Nephron (organoid): Measurements from ENCODE around the gene MAP4K4.
A peak's percentile ranks its signal among the peaks of the same experiment; 100 is the strongest.

Experiments used
- H3K27ac Mint-ChIP-seq, 3 experiments: 2 replicates each; pipeline ENCODE4 v1.8.0; 2020; ENCODE audit warnings: mixed read lengths in 3 of 3, mild to moderate bottlenecking in 2 of 3, moderate library complexity in 1 of 3
- H3K27me3 Mint-ChIP-seq: 2 replicates; pipeline ENCODE4 v1.8.0; 2021; ENCODE audit warnings: low read depth, mild to moderate bottlenecking, moderate library complexity, mixed read lengths
- H3K36me3 Mint-ChIP-seq: 2 replicates; pipeline ENCODE4 v1.8.0; 2020; ENCODE audit warnings: low read depth, mixed read lengths
- H3K4me1 Mint-ChIP-seq: 2 replicates; pipeline ENCODE4 v1.8.0; 2020; ENCODE audit warnings: mixed read lengths
- H3K4me3 Mint-ChIP-seq, 3 experiments: 2 replicates each; pipeline ENCODE4 v1.8.0; 2020; ENCODE audit warnings: mild to moderate bottlenecking in 3 of 3, mixed read lengths in 3 of 3, moderate library complexity in 2 of 3
- H3K9me3 Mint-ChIP-seq: 2 replicates; pipeline ENCODE4 v1.8.0; 2020; ENCODE audit warnings: mixed read lengths
- TF ChIP-seq, protein P1 (sequence below), 3 experiments: fragments of 200-600 bp; sonication (generic); IDR thresholded peaks; one replicate each; pipeline ENCODE4 v1.5.0; 2021; ENCODE audit warnings: antibody characterized with exemption in 3 of 3; ENCODE audit not compliant: unreplicated experiment in 3 of 3

Gene MAP4K4

DNA sequence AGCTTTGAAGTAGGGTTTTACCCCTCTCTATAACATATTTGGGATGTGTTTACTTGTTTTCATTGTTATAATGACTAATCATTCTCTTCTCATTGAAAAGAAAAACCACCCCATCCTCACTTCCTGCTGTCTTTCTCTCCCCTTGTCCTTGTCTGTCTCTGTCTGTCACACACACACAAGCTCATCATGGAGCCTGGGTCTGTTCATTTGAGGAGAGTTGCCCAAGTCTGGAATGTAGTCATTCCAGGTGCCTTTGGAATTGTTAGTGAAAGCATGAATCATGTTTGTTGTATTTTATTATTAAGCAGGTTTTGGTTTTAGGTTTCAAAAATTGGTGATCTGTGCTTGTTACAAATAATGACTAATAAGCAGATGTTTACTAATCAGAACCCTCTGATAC is 160.7 kb downstream of the MAP4K4 start:
- H3K27ac Mint-ChIP-seq = peak overlapping the region in 1 of 3 experiments; percentile 0
- TF ChIP-seq, protein P1, sequence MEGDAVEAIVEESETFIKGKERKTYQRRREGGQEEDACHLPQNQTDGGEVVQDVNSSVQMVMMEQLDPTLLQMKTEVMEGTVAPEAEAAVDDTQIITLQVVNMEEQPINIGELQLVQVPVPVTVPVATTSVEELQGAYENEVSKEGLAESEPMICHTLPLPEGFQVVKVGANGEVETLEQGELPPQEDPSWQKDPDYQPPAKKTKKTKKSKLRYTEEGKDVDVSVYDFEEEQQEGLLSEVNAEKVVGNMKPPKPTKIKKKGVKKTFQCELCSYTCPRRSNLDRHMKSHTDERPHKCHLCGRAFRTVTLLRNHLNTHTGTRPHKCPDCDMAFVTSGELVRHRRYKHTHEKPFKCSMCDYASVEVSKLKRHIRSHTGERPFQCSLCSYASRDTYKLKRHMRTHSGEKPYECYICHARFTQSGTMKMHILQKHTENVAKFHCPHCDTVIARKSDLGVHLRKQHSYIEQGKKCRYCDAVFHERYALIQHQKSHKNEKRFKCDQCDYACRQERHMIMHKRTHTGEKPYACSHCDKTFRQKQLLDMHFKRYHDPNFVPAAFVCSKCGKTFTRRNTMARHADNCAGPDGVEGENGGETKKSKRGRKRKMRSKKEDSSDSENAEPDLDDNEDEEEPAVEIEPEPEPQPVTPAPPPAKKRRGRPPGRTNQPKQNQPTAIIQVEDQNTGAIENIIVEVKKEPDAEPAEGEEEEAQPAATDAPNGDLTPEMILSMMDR (IDR thresholded peaks at IDR 0.05; ENCODE audit: unreplicated experiment in 3 of 3) = no peak
- H3K4me3 Mint-ChIP-seq = no peak overlapping the region
- H3K9me3 Mint-ChIP-seq = no peaks in the 10 kb centered on the region
- no peaks in the 10 kb centered on the region for H3K27me3 Mint-ChIP-seq
- H3K4me1 Mint-ChIP-seq = peaks cover 12% of the 10 kb centered on the region
- H3K36me3 Mint-ChIP-seq = peaks cover 79% of the 10 kb centered on the region

DNA sequence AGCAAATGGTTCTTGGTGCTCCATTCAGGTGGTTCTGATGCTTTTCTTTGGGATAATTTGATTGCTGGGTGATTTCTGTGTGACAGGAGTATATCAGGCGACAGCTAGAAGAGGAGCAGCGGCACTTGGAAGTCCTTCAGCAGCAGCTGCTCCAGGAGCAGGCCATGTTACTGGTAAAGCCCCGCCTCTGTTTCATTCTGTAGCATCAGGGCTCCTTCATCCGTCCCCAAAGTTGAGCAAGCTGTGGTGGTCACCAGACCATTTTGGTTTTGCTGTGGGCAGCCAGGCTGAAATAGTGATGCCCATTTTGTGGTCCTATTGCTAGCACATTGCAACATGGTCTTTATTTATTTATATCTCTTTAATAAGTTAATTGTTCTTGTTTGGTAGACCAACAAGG is 161.4 kb downstream of the MAP4K4 start:
- TF ChIP-seq, protein P1 (IDR thresholded peaks at IDR 0.05; ENCODE audit: unreplicated experiment in 3 of 3) = no peak
- no peaks in the 10 kb centered on the region for H3K27me3 Mint-ChIP-seq
- H3K4me1 Mint-ChIP-seq = peaks cover 12% of the 10 kb centered on the region
- H3K27ac Mint-ChIP-seq = no peak overlapping the region
- no peak overlapping the region for H3K4me3 Mint-ChIP-seq
- peaks cover 79% of the 10 kb centered on the region for H3K36me3 Mint-ChIP-seq
- no peaks in the 10 kb centered on the region for H3K9me3 Mint-ChIP-seq

GRCh38 chr2:101859604-101860003 is 162.1 kb downstream of the MAP4K4 start:
- H3K9me3 Mint-ChIP-seq = no peaks in the 10 kb centered on the region
- no peaks in the 10 kb centered on the region for H3K27me3 Mint-ChIP-seq
- TF ChIP-seq, protein P1 (IDR thresholded peaks at IDR 0.05; ENCODE audit: unreplicated experiment in 3 of 3) = no peak
- H3K4me1 Mint-ChIP-seq = peaks cover 12% of the 10 kb centered on the region
- H3K27ac Mint-ChIP-seq = no peak overlapping the region
- H3K4me3 Mint-ChIP-seq = no peak overlapping the region
- H3K36me3 Mint-ChIP-seq = peaks cover 76% of the 10 kb centered on the region

- H3K36me3 Mint-ChIP-seq = peaks cover 78% of the 10 kb centered on the region
- no peaks in the 10 kb centered on the region for H3K9me3 Mint-ChIP-seq
- H3K27me3 Mint-ChIP-seq = no peaks in the 10 kb centered on the region
- TF ChIP-seq, protein P1 (IDR thresholded peaks at IDR 0.05; ENCODE audit: unreplicated experiment in 3 of 3) = no peak
- no peak overlapping the region for H3K27ac Mint-ChIP-seq
- H3K4me1 Mint-ChIP-seq = peaks cover 12% of the 10 kb centered on the region
- H3K4me3 Mint-ChIP-seq = no peak overlapping the region
Observed at GRCh38 chr2:101860157-101860556, 162.7 kb downstream of the MAP4K4 start.

GRCh38 chr2:101860782-101861181 is 163.3 kb downstream of the MAP4K4 start:
- Mint-ChIP-seq H3K4me1 (peaks cover 9% of the 10 kb centered on the region), H3K36me3 (peaks cover 77% of the 10 kb centered on the region), H3K4me3 (no peak overlapping the region), H3K9me3 (no peaks in the 10 kb centered on the region), H3K27ac (peak overlapping the region in 1 of 3 experiments; percentile 38), H3K27me3 (no peaks in the 10 kb centered on the region)
- TF ChIP-seq, protein P1 (IDR thresholded peaks at IDR 0.05; ENCODE audit: unreplicated experiment in 3 of 3) = no peak

DNA sequence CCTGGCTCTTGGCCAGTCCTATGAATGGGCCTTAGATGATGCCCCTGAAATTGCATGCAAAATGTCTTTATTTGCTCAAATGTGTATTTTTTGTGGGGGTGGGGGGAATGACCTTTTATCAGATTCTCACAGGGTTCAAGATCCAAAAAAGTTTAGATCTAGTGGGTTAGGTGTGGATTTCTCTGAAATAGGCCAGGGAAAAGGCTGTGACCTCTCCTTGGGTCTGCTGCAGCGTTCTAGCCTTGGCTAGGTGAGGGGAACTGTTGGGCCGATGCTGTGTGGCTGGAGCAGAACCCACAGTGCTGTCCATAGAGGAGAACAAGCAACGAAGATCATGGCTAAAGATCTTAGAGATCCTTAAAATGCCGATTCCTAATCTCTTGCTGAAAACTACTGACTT is 163.9 kb downstream of the MAP4K4 start:
- Mint-ChIP-seq H3K27ac (peak overlapping the region in 1 of 3 experiments; percentile 38), H3K9me3 (no peaks in the 10 kb centered on the region), H3K27me3 (no peaks in the 10 kb centered on the region), H3K4me1 (peaks cover 7% of the 10 kb centered on the region), H3K4me3 (no peak overlapping the region), H3K36me3 (peaks cover 77% of the 10 kb centered on the region)
- TF ChIP-seq, protein P1 (IDR thresholded peaks at IDR 0.05; ENCODE audit: unreplicated experiment in 3 of 3) = no peak
